VCaP (cell line): ENCODE results near the gene EIF1AX.

Experiments
- H3K27ac ChIP-seq: fragments of 450-650 bp; 2 replicates; pipeline ENCODE4 v1.5.1; 2017
- TF ChIP-seq, protein P1 (sequence below): fragments of 450-650 bp; conservative IDR thresholded peaks from 2 replicates; pipeline ENCODE4 v1.5.1; 2017; ENCODE audit warnings: mild to moderate bottlenecking, moderate library complexity

The EIF1AX gene

GRCh38 chrX:20101934-20102581 lies 39.6 kb downstream of the EIF1AX start:
- TF ChIP-seq, protein P1, sequence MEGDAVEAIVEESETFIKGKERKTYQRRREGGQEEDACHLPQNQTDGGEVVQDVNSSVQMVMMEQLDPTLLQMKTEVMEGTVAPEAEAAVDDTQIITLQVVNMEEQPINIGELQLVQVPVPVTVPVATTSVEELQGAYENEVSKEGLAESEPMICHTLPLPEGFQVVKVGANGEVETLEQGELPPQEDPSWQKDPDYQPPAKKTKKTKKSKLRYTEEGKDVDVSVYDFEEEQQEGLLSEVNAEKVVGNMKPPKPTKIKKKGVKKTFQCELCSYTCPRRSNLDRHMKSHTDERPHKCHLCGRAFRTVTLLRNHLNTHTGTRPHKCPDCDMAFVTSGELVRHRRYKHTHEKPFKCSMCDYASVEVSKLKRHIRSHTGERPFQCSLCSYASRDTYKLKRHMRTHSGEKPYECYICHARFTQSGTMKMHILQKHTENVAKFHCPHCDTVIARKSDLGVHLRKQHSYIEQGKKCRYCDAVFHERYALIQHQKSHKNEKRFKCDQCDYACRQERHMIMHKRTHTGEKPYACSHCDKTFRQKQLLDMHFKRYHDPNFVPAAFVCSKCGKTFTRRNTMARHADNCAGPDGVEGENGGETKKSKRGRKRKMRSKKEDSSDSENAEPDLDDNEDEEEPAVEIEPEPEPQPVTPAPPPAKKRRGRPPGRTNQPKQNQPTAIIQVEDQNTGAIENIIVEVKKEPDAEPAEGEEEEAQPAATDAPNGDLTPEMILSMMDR = no peak
- no peak overlapping the region for H3K27ac ChIP-seq

DNA sequence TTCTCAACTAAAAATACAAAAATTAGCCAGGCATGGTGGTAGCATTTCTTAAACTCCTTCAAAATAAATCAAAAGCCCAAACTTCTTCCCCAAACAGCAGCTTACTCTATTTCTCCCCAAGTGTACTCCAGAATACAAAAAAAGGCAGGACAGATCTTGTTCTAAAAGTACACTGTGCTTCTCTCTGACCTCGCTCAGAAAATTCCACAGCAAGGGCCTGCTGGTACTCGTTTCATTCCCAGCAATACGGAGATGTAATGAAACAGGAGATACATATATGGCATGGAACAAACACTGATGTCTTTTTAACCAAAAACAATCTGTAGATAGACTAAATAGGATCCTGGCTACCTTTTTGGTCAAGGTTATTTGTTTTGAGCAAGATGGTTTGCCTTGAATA lies 50.1 kb downstream of the EIF1AX start:
- no peak overlapping the region for H3K27ac ChIP-seq
- TF ChIP-seq, protein P1 = no peak

DNA sequence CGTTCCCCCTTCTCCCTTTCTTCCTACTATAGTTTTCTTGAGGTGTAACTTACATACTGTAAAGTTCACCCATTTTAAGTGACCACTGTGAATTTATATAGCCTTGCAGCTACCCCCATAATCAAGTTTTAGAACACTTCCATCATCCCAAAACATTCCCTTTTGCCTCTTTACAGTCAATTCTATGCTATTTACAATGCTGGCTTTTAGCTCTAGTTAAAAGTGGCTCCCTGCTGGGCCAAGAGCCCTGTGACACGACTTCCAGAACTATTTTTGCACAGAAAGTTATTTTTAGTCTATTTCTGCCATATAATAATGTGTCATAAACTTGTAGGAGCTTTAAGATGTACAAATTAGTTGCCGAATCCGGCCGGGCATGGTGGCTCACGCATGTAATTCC lies 51.8 kb downstream of the EIF1AX start:
- TF ChIP-seq, protein P1 = no peak
- no peak overlapping the region for H3K27ac ChIP-seq

DNA sequence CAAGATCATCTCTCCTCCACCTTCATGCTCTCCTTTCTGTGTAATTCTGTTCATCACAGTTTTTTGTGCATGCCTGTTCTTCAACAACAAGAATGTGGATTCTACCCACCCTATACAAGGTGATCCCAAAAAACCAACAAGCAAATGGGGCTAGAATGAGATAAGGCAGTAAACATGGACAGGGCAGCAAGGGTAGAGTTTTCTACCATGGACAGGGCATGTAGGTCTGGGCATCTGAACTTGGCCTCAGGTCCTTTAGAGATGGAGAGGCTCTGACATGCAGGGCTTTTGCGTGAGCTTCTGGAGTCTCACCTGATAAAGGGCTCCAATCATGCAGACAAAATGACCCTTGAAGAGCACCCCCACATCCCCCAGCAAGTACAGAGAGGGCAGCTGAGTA lies 61.4 kb downstream of the EIF1AX start:
- TF ChIP-seq, protein P1 = no peak
- no peak overlapping the region for H3K27ac ChIP-seq
